Ovary (tissue), 3 donors: ENCODE data around the gene DNAH17.

Source experiments
- CTCF ChIP-seq, 3 donors: fragments of 450-650 bp in 2 of 3; fragments of 200-600 bp in 1 of 3; IDR thresholded peaks; one replicate each; pipeline versions ENCODE4 v1.5.1 to v1.8.0; 2016 to 2022; ENCODE audit warnings: antibody characterized with exemption in 3 of 3, mild to moderate bottlenecking in 1 of 3
- EP300 ChIP-seq: sonication (generic); formaldehyde crosslinking; IDR thresholded peaks from one replicate; pipeline ENCODE4 v1.6.1; 2017; ENCODE audit warnings: antibody characterized with exemption
- donor health status: DM: no; HTN: no; CAD: no.

DNA sequence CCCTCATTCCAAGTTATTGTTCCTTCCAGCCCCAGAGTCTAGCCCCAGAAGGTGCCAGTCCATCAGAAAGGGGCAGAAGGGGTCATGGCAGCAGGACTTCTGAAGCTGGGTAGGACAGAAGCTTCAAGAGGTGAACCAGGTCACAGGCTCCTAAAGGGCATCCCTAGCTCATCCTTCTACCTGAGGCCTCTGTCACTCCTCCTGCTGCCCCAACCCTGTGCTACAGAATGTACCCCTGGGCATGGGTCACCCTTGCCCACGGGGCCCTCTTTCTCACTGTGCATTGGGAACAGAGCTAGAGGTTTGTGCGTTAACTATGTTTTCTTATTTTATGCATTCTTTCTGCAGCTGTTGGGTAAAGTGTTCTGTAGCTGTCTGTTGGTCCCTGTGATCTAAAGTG lies 46.5 kb downstream of the DNAH17 start:
- TF ChIP-seq EP300 (no peak), CTCF (IDR thresholded peaks at IDR 0.05) (no peak)
